Gastrocnemius medialis (tissue), 4 donors: ENCODE data around the gene CST6.

Experiments
- CTCF ChIP-seq, 5 experiments: fragments of 450-650 bp in 3 of 5; fragments of 200-600 bp in 2 of 5; sonication (generic) in 2 of 5; IDR thresholded peaks in 4 of 5; conservative IDR thresholded peaks in 1 of 5; 1 replicate in 4 of 5; 2 replicates in 1 of 5; pipeline ENCODE4 v1.5.1; 2016 to 2019; ENCODE audit warnings: antibody characterized with exemption in 5 of 5, mild to moderate bottlenecking in 3 of 5, moderate library complexity in 3 of 5
- POLR2A ChIP-seq, 2 donors: fragments of 450-650 bp; IDR thresholded peaks; one replicate each; pipeline ENCODE4 v1.6.1; 2017; ENCODE audit warnings: antibody characterized with exemption in 2 of 2, mild to moderate bottlenecking in 2 of 2, moderate library complexity in 2 of 2

GRCh38 chr11:66006891-66007176 is 5.0 kb upstream of the CST6 start:
- TF ChIP-seq CTCF (IDR thresholded peaks at IDR 0.05 in 4 of 5, conservative IDR thresholded peaks at IDR 0.05 in 1 of 5) (no peak), POLR2A (IDR thresholded peaks at IDR 0.05) (no peak)
